HG03439 (cell line): Measurements from ENCODE around the gene SEC14L3.

Source experiments
- ATAC-seq: cut with Tn5 transposase; IDR thresholded peaks from one replicate; pipeline ENCODE4 v1.9.1; 2021; ENCODE audit warnings: mild to moderate bottlenecking, moderate library complexity; ENCODE audit not compliant: unreplicated experiment

Gene SEC14L3

GRCh38 chr22:30447656-30448055, 24.2 kb downstream of the SEC14L3 start:
- ATAC-seq, result no peak

DNA sequence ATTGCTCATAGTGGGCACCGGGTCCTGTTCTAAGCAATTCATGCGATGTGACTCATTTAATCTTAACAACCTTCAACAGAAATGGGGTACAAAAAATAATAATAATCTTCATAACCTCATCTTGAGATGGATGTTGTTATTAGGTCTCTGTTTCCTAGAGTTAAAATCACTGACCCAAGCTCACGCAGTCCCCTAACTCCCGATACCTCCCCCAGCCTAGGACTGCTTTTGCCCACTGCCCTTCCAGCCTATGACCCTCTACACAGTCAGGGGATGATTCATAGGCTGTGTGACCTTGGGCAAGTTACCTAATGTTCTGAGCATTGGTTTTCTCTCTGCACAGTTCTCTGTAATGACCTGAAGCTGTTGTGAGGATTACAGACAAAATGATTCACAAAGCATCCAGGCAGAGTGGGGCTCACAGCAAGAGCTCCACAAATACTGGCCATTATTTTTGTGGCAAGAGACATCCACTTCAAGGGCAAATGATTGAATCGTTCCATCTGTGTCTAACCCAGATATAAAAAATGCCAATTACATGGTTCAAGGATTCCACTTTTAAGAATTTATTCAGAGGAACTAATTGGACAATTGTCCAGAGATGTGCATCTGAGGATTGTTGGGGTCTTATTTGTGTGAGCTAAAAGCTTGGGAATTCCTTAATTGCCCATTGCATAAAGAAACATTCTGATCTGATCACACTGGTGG, 26.2 kb downstream of the SEC14L3 start:
- ATAC-seq, result no peak

GRCh38 chr22:30444632-30445437, 27.0 kb downstream of the SEC14L3 start:
- no peak for ATAC-seq

- ATAC-seq, result no peak
Measured at GRCh38 chr22:30441088-30441487, 30.7 kb downstream of the SEC14L3 start.

DNA sequence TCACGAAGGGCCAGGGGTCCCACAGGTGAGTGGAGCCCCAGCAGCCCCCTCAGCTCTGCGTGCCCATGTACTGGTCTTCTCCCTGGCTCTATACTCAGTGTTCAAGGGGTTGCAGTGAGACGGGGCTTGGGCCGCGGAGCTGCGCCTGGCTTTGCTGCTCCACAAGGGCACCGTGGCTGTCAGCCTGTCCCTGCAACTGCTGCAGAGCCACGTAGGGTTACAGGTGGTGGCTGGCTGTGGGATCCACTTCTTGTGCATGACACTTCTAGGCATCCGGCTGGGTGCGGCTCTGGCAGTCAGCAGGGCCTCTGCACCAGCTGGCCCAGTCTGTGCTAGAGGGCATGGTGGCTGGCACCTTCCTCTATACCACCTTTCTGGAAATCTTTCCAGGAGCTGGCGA, 32.0 kb downstream of the SEC14L3 start:
- no peak for ATAC-seq

GRCh38 chr22:30439226-30439625, 32.6 kb downstream of the SEC14L3 start:
- no peak for ATAC-seq

- ATAC-seq, result no peak
Measured at GRCh38 chr22:30438559-30438958, 33.3 kb downstream of the SEC14L3 start.

DNA sequence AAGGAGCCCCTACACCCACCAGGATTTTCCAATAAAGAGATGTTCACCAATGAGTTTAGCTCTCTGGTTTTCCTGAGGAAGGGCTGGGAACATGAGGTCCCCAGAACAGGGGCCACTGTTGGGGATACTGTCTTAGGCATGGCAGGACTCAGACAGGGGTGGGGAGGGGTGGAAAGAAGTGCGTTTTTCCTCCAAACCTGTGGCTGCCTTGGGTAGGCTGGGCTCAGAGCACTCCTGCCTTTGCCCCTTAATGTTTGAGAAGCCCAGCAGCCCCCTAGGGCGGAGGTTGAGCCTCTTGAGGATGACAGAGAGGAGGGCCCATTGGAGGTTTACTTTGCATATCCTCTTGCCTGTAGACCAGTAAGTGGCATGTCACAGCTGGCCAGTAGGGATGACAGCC, 35.6 kb downstream of the SEC14L3 start:
- ATAC-seq, result no peak

- no peak for ATAC-seq
Measured at GRCh38 chr22:30435674-30436126, 36.1 kb downstream of the SEC14L3 start.

DNA sequence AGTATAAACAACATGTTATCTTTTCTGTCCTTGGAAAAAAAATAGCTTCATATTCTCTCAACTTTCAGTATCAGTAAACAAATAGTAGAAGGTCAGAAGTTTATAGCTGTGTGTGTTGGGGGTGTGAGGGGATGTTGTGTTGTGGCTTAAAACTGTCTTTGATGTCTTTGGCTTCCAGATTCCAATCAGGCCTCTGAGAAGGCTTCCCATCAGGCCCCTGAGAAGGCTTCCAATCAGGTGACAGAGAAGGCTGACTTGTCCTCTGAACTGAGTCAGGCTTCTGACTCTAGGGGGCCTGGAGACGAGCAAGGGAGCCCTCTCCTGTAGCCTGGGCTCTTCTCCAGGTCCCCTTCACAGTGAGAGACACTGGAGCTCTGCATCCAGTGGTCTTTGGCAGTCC, 37.0 kb downstream of the SEC14L3 start:
- no peak for ATAC-seq

GRCh38 chr22:30433773-30434172, 38.0 kb downstream of the SEC14L3 start:
- no peak for ATAC-seq

DNA sequence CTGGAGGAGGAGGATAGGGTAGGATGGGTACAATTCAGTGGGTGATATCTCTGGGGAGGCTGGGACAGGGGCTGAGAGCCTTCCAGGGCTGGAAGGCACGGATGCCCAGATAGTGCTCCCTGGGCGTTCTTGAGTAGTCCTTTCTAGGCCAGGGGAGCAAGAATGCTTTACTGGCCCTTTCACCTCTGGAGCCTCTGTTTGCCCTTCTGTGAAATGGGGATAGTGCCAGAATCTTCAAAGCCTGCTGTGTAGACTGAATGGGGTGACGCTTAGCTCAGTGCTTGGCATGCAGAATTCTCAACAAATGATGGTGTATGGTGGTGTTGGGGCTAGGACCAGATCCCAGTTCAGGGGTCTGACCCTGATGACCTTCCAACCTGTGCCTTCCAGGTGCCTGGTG, 38.6 kb downstream of the SEC14L3 start:
- no peak for ATAC-seq

DNA sequence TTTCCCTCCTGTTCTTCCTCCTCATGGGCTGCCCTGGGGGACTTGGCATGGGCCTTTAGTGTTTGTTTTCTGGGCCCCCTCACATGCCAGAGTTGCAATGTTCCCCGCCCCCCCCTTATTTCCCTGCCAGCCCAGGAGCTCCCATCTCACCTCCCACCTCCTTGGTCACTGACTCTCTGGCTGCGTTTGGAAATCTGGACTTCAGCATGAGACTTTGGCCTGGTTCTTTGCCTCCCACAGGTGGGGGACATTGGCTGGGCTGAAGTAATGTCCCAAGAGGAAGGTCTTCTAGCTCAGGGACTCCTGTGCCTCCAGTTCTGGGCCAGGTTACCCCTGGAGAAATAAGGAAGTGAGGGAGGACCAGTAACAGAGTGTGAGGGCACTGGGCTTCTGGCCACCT, 39.3 kb downstream of the SEC14L3 start:
- ATAC-seq, result no peak

DNA sequence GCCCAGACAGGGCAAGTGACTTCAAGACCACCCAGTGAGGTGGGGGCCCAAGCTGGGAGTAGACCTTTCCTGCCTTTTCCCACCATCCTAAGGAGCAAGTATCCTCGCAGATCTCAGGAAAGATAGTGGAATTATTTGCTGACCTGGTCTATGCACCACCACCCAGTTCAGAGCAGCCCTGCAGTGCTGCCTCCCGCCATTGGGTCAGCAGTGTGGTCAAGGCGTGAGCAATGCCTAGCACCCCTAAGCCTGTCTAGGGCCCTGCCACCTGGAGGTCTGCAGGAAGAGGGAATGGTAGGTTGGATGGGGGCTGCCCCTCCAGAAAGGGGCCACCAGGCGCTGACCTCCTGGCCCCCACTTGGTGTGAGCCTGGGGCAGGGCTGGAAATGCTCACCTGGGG, 39.7 kb downstream of the SEC14L3 start:
- ATAC-seq, result no peak

GRCh38 chr22:30430933-30431332, 40.9 kb downstream of the SEC14L3 start:
- no peak for ATAC-seq

DNA sequence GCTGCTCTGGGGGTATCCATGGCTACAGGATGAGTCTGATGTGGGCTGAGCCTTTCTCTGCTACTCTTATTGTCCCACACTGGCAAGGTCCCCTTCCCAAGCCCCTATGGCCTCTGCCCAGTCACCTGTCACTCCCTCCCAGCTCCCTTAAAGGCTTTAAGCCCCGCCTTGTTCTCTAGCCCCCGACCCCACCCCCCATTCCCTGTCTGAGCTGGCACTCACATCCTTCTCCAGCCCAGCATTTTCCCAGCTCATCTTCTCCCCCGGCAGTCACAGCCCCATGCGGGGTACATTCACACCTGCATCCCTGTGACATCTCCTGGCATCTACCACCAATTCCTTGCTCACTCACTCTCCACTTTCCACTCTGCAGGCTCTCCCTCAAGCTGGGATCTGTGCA, 41.9 kb downstream of the SEC14L3 start:
- ATAC-seq, result no peak

- ATAC-seq, result no peak
Measured at GRCh38 chr22:30427871-30428270, 43.9 kb downstream of the SEC14L3 start.

- peak; percentile 24 for ATAC-seq
Measured at GRCh38 chr22:30426388-30427353, 45.1 kb downstream of the SEC14L3 start.

DNA sequence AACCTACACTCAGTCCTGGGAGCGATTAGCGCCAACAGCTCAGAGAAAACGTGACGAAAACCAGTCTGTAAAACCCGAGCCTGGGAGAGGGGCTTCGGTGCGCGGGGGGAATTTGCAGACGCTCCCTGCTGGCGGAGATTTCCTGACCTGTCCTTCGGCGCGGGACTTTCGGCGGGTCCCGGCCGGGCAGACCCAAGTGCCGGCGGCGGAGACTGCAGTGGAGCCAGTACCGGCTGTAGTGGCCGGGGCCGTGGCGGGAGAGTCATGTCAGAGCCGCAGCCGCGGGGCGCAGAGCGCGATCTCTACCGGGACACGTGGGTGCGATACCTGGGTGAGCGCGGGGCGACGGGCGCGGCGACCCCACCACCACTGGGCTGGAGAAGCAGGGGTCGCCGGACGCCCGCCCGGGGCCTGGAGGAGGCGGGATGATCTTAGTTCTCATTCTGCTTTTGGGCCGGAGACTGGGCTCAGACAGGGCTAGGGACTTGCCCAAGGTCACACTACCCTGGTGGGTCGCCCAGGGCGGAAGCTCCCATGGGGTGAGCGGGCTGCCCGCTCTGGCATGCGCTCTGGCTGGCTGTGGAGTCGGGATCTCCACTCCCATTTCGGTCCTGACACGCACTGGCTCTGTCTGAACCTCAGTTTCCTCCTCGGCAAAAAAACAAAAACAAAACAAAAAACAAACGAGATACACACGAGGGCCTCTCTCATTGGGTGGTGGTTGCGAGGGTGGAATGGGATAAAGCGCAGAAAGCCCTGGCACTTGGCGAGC, 46.0 kb downstream of the SEC14L3 start, which contains the start of gene MTFP1:
Gene MTFP1, plus strand, starts transcription at position 153 of the 772 bp plus-strand sequence. Its CDS starts 112 bp downstream, at position 265.
- no peak for ATAC-seq

- ATAC-seq, result no peak
Measured at GRCh38 chr22:30425327-30425615, 46.5 kb downstream of the SEC14L3 start.
